ENCODE measurements around the gene TRPM8. TPM values are rescaled to one million over a fixed set of nuclear protein-coding genes. Genes with fewer than 3 reads are reported as not detected.

Gene TRPM8
- total RNA-seq, 4 donors from 2014 or later, result not detected

- WGBS, 2 donors, result 91 to 92% methylated on average over 7 of the region's 7 CpGs
- intact Hi-C loops (cut with DNase I), result no loop called here
Observed at GRCh38 chr2:233991196-233991595, 74.0 kb downstream of the TRPM8 start.

GRCh38 chr2:233992513-233993217 lies 75.5 kb downstream of the TRPM8 start:
- Histone ChIP-seq H3K4me1 (no peaks in the 10 kb centered on the region), H3K9me3 (no peaks in the 10 kb centered on the region), H3K36me3 (no peaks in the 10 kb centered on the region), H3K4me3 (replicated peaks in 1 of 3) (no peak overlapping the region), H3K27ac (no peak overlapping the region), H3K27me3 (peaks cover 5% of the 10 kb centered on the region)
- no peak for DNase-seq
- TF ChIP-seq POLR2A (IDR thresholded peaks at IDR 0.05) (no peak), CTCF (IDR thresholded peaks at IDR 0.05) (no peak)
- WGBS, 2 donors, result 89 to 91% methylated on average over 7 of the region's 7 CpGs
- intact Hi-C loops (cut with DNase I), result no loop called here

More at GRCh38 chr2:233991196-233991595, 74.0 kb downstream of the TRPM8 start:
- Histone ChIP-seq H3K9me3 (no peaks in the 10 kb centered on the region), H3K36me3 (no peaks in the 10 kb centered on the region), H3K4me3 (replicated peaks in 1 of 3) (no peak overlapping the region), H3K27ac (no peak overlapping the region), H3K27me3 (peaks cover 5% of the 10 kb centered on the region), H3K4me1 (no peaks in the 10 kb centered on the region)
- DNase-seq, result no peak
- TF ChIP-seq CTCF (IDR thresholded peaks at IDR 0.05) (no peak), POLR2A (IDR thresholded peaks at IDR 0.05) (no peak)

GRCh38 chr2:233993461-233993860 lies 76.3 kb downstream of the TRPM8 start:
- 40 to 74% methylated on average over 1 of the region's 1 CpG for WGBS, 2 donors
- H3K36me3 ChIP-seq, result no peaks in the 10 kb centered on the region
- intact Hi-C loops (cut with DNase I), result no loop called here
- no peaks in the 10 kb centered on the region for H3K9me3 ChIP-seq
- TF ChIP-seq POLR2A (IDR thresholded peaks at IDR 0.05) (no peak), CTCF (IDR thresholded peaks at IDR 0.05) (no peak)
- no peak overlapping the region for H3K27ac ChIP-seq
- no peak for DNase-seq
- H3K4me1 ChIP-seq, result no peaks in the 10 kb centered on the region
- no peak overlapping the region for H3K4me3 ChIP-seq (replicated peaks in 1 of 3)
- peaks cover 5% of the 10 kb centered on the region for H3K27me3 ChIP-seq

- WGBS, 2 donors, result 94 to 95% methylated on average over 5 of the region's 5 CpGs
- DNase-seq, result no peak
- intact Hi-C loops (cut with DNase I), result no loop called here
Observed at GRCh38 chr2:233994151-233994550, 77.0 kb downstream of the TRPM8 start.

More at GRCh38 chr2:233994151-233994550, 77.0 kb downstream of the TRPM8 start:
- no peaks in the 10 kb centered on the region for H3K9me3 ChIP-seq
- H3K4me1 ChIP-seq, result no peaks in the 10 kb centered on the region
- no peaks in the 10 kb centered on the region for H3K36me3 ChIP-seq
- no peak for TF ChIP-seq CTCF (IDR thresholded peaks at IDR 0.05)
- peaks cover 5% of the 10 kb centered on the region for H3K27me3 ChIP-seq
- no peak overlapping the region for H3K27ac ChIP-seq
- no peak overlapping the region for H3K4me3 ChIP-seq (replicated peaks in 1 of 3)
